ENCODE results near the gene EMC1. TPM values are rescaled to one million over a fixed set of nuclear protein-coding genes. Genes with fewer than 3 reads are reported as not detected.
A peak's percentile ranks its signal among the peaks of the same experiment; 100 is the strongest.

EMC1 gene
- total RNA-seq, 6 experiments from 2014 or later, result 86.8 to 106 (median 93.6) TPM

GRCh38 chr1:19255288-19255687 is 4.0 kb upstream of the EMC1 start:
- TF ChIP-seq, protein P1, sequence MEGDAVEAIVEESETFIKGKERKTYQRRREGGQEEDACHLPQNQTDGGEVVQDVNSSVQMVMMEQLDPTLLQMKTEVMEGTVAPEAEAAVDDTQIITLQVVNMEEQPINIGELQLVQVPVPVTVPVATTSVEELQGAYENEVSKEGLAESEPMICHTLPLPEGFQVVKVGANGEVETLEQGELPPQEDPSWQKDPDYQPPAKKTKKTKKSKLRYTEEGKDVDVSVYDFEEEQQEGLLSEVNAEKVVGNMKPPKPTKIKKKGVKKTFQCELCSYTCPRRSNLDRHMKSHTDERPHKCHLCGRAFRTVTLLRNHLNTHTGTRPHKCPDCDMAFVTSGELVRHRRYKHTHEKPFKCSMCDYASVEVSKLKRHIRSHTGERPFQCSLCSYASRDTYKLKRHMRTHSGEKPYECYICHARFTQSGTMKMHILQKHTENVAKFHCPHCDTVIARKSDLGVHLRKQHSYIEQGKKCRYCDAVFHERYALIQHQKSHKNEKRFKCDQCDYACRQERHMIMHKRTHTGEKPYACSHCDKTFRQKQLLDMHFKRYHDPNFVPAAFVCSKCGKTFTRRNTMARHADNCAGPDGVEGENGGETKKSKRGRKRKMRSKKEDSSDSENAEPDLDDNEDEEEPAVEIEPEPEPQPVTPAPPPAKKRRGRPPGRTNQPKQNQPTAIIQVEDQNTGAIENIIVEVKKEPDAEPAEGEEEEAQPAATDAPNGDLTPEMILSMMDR (IDR thresholded peaks at IDR 0.05), result no peak

DNA sequence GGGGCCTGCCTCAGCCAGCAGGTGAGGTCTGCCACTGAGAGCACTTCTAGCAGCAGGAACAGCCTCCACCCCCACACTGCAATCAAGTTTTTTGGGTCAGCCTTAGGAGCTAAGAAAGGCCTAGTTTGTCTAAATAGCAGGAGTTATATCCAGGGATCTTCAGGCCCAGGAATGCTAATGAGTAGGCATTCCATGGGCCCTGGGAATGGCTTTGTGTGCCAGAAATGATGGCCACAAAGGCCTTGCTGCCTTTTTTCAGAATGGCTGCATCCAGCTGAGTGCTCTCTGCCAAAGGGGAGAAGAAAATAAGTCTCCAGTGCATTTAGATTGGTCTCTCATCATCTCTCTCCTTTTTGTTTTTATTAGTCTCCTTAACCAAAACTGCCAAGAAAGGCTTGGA is 3.1 kb upstream of the EMC1 start:
- no peak overlapping the region; the same call in 1 of the 2 replicates for H3K27ac Mint-ChIP-seq
- no peaks in the 10 kb centered on the region for H3K9me3 Mint-ChIP-seq
- no peak for DNase-seq
- peaks cover 32% of the 10 kb centered on the region for H3K4me1 Mint-ChIP-seq (ENCODE audit: low read depth)
- peaks cover 23% of the 10 kb centered on the region for H3K36me3 Mint-ChIP-seq (ENCODE audit: low read depth)
- no peak overlapping the region for H3K4me3 Mint-ChIP-seq
- TF ChIP-seq, protein P1 (IDR thresholded peaks at IDR 0.05), result no peak
- H3K27me3 Mint-ChIP-seq (ENCODE audit: insufficient read depth), result peaks cover 2% of the 10 kb centered on the region

More at GRCh38 chr1:19255288-19255687, 4.0 kb upstream of the EMC1 start:
- Mint-ChIP-seq H3K36me3 (ENCODE audit: low read depth) (peaks cover 23% of the 10 kb centered on the region), H3K9me3 (no peaks in the 10 kb centered on the region), H3K27ac (no peak overlapping the region), H3K27me3 (ENCODE audit: insufficient read depth) (peaks cover 2% of the 10 kb centered on the region), H3K4me3 (no peak overlapping the region), H3K4me1 (ENCODE audit: low read depth) (peaks cover 37% of the 10 kb centered on the region)
- DNase-seq, result no peak

DNA sequence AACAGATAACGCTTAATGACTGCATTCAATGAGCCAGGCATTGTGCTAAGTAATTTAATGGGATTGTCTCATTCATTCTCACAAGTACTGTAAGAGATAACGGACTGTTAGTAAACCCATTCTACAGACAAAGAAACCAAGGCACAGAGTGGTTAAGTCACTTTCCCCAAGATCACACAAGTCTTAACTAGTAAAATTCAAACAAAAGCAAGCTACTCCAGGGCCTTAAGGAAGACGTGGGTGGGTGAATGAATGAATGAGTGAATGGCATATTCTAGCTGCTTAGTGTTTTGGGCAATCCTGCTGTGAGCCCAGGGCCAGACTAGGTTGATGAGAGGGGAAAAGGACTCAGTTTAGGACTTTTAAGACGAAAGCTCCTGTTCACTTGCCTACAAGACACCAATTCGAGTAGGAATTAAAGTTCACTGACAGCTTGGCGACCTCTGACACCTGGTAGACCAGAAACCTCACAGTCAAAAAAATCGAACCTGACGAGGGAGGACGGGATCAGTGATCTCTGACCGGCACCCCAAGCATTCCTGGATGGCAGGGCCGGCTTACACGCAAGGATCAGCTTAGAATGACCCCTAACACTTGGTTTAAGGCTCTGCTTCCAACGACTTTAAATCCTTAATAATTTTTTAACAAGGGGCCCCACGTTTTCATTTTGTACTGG is 557 bp downstream of the EMC1 start:
- no peak for DNase-seq
- H3K27me3 Mint-ChIP-seq (ENCODE audit: insufficient read depth), result peaks cover under 1% of the 10 kb centered on the region; the same call in 1 of the 2 replicates
- TF ChIP-seq, protein P1 (IDR thresholded peaks at IDR 0.05), result no peak

GRCh38 chr1:19240673-19241538 is 10.4 kb downstream of the EMC1 start:
- Mint-ChIP-seq H3K27ac (peak overlapping the region; percentile 60), H3K4me1 (ENCODE audit: low read depth) (no peaks in the 10 kb centered on the region), H3K9me3 (no peaks in the 10 kb centered on the region), H3K36me3 (ENCODE audit: low read depth) (peaks cover 28% of the 10 kb centered on the region; the same call in 1 of the 2 replicates), H3K27me3 (ENCODE audit: insufficient read depth) (peaks cover 3% of the 10 kb centered on the region; the same call in 1 of the 2 replicates), H3K4me3 (no peak overlapping the region)
- TF ChIP-seq, protein P1 (IDR thresholded peaks at IDR 0.05), result peak; percentile 95
- DNase-seq, result peak; percentile 72

More for the DNA sequence above, 557 bp downstream of the EMC1 start:
- Mint-ChIP-seq H3K27ac (peak overlapping the region; percentile 95), H3K36me3 (ENCODE audit: low read depth) (peaks cover 11% of the 10 kb centered on the region), H3K4me3 (peak overlapping the region; percentile 99), H3K4me1 (ENCODE audit: low read depth) (peaks cover 22% of the 10 kb centered on the region), H3K9me3 (no peaks in the 10 kb centered on the region)

GRCh38 chr1:19239876-19240275 is 11.4 kb downstream of the EMC1 start:
- H3K27me3 Mint-ChIP-seq (ENCODE audit: insufficient read depth), result peaks cover 3% of the 10 kb centered on the region; the same call in 1 of the 2 replicates
- no peak for DNase-seq
- H3K27ac Mint-ChIP-seq, result no peak overlapping the region; the same call in 1 of the 2 replicates
- no peaks in the 10 kb centered on the region for H3K9me3 Mint-ChIP-seq
- no peaks in the 10 kb centered on the region for H3K4me1 Mint-ChIP-seq (ENCODE audit: low read depth)
- H3K36me3 Mint-ChIP-seq (ENCODE audit: low read depth), result peaks cover 28% of the 10 kb centered on the region; the same call in 1 of the 2 replicates
- no peak overlapping the region for H3K4me3 Mint-ChIP-seq
- TF ChIP-seq, protein P1 (IDR thresholded peaks at IDR 0.05), result no peak

Data from HFFc6 (cell line).